Neural progenitor cell (in vitro differentiated cells): ENCODE data around the gene PPARGC1A. TPM values are rescaled to one million over a fixed set of nuclear protein-coding genes. Genes with fewer than 3 reads are reported as not detected.

Experiments
- DNase-seq: peaks from one replicate; pipeline ENCODE4 v3.0.0-alpha.2; 2016; ENCODE audit warnings: low spot score
- H2AFZ ChIP-seq: fragments of 200-600 bp; sonication (generic); replicated peaks from 2 replicates; pipeline ENCODE4 v1.6.1; 2016; ENCODE audit warnings: antibody characterized with exemption
- H3F3A ChIP-seq: fragments of 200-600 bp; sonication (generic); 2 replicates; pipeline ENCODE4 v1.6.1; 2016; ENCODE audit warnings: antibody characterized with exemption, low read depth
- H3K27ac ChIP-seq: fragments of 200-600 bp; sonication (generic); 2 replicates; pipeline ENCODE4 v1.5.1; 2016; ENCODE audit warnings: mild to moderate bottlenecking
- H3K27me3 ChIP-seq: fragments of 200-600 bp; sonication (generic); 2 replicates; pipeline ENCODE4 v1.6.1; 2016; ENCODE audit warnings: mild to moderate bottlenecking, moderate library complexity
- H3K36me3 ChIP-seq: fragments of 200-600 bp; sonication (generic); 2 replicates; pipeline ENCODE4 v1.5.1; 2016
- H3K4me1 ChIP-seq: fragments of 200-600 bp; sonication (generic); 2 replicates; pipeline ENCODE4 v1.6.1; 2016; ENCODE audit warnings: mixed run types
- H3K4me2 ChIP-seq: fragments of 200-600 bp; sonication (generic); 2 replicates; pipeline ENCODE4 v1.6.1; 2016
- H3K4me3 ChIP-seq: fragments of 200-600 bp; sonication (generic); 2 replicates; pipeline ENCODE4 v1.5.1; 2016
- H3K79me2 ChIP-seq: fragments of 200-600 bp; sonication (generic); 2 replicates; pipeline ENCODE4 v1.6.1; 2016; ENCODE audit warnings: low read depth
- H3K9ac ChIP-seq: fragments of 200-600 bp; sonication (generic); 2 replicates; pipeline ENCODE4 v1.6.1; 2016
- H3K9me3 ChIP-seq: fragments of 200-600 bp; sonication (generic); 2 replicates; pipeline ENCODE4 v1.5.1; 2016; ENCODE audit warnings: low read depth
- H4K20me1 ChIP-seq: fragments of 200-600 bp; sonication (generic); 2 replicates; pipeline ENCODE4 v1.6.1; 2016; ENCODE audit warnings: low read depth
- H3K27ac Mint-ChIP-seq: 3 replicates; pipeline ENCODE4 v1.8.0; 2021; ENCODE audit warnings: mixed read lengths
- H3K27me3 Mint-ChIP-seq: 2 replicates; pipeline ENCODE4 v1.8.0; 2022; ENCODE audit warnings: low read depth, mild to moderate bottlenecking, inconsistent platforms, moderate library complexity, mixed read lengths; ENCODE audit not compliant: insufficient read depth
- H3K36me3 Mint-ChIP-seq: 3 replicates; pipeline ENCODE4 v1.8.0; 2021; ENCODE audit warnings: mixed read lengths
- H3K4me1 Mint-ChIP-seq: 3 replicates; pipeline ENCODE4 v1.8.0; 2021; ENCODE audit warnings: mixed read lengths
- H3K4me3 Mint-ChIP-seq: 3 replicates; pipeline ENCODE4 v1.8.0; 2021; ENCODE audit warnings: mild to moderate bottlenecking, moderate library complexity, mixed read lengths
- H3K9me3 Mint-ChIP-seq: 3 replicates; pipeline ENCODE4 v1.8.0; 2020; ENCODE audit warnings: mixed read lengths
- CTCF ChIP-seq: fragments of 200-600 bp; sonication (generic); IDR thresholded peaks from 2 replicates; pipeline ENCODE4 v1.5.1; 2017; ENCODE audit warnings: antibody characterized with exemption, mild to moderate bottlenecking
- EZH2 ChIP-seq: fragments of 200-600 bp; sonication (generic); IDR thresholded peaks from 2 replicates; pipeline ENCODE4 v1.6.1; 2017; ENCODE audit warnings: antibody characterized with exemption, mild to moderate bottlenecking, moderate library complexity
- EZH2phosphoT487 ChIP-seq: fragments of 200-600 bp; sonication (generic); IDR thresholded peaks from 2 replicates; pipeline ENCODE4 v1.6.1; 2017; ENCODE audit warnings: antibody characterized with exemption
- total RNA-seq: library from RNA; depleted of rRNA; stranded (reverse); fragments of >200 nt; gene quantifications from 2 replicates; pipeline ENCODE4 v1.2.3, GENCODE V29; 2015; ENCODE audit warnings: low replicate concordance

Gene PPARGC1A
- total RNA-seq, 1 donor from 2014 or later = 6.6 TPM

- Histone ChIP-seq H2AFZ (no peak overlapping the region), H3K36me3 (no peaks in the 10 kb centered on the region), H3K27ac (no peak overlapping the region), H3K4me3 (no peak overlapping the region), H4K20me1 (no peaks in the 10 kb centered on the region), H3K79me2 (no peaks in the 10 kb centered on the region), H3K9ac (no peak overlapping the region), H3K4me1 (peaks cover 11% of the 10 kb centered on the region), H3K4me2 (no peak overlapping the region), H3K27me3 (no peaks in the 10 kb centered on the region), H3K9me3 (no peaks in the 10 kb centered on the region), H3F3A (peaks cover 15% of the 10 kb centered on the region)
- Mint-ChIP-seq H3K4me3 (no peak overlapping the region), H3K9me3 (no peaks in the 10 kb centered on the region), H3K4me1 (peaks cover 18% of the 10 kb centered on the region), H3K27ac (no peak overlapping the region), H3K36me3 (peaks cover 2% of the 10 kb centered on the region), H3K27me3 (no peaks in the 10 kb centered on the region)
- TF ChIP-seq EZH2phosphoT487 (no peak), CTCF (no peak), EZH2 (no peak)
- DNase-seq = no peak
These were observed 45.1 kb upstream of the PPARGC1A start for GRCh38 chr4:23934915-23935314.

DNA sequence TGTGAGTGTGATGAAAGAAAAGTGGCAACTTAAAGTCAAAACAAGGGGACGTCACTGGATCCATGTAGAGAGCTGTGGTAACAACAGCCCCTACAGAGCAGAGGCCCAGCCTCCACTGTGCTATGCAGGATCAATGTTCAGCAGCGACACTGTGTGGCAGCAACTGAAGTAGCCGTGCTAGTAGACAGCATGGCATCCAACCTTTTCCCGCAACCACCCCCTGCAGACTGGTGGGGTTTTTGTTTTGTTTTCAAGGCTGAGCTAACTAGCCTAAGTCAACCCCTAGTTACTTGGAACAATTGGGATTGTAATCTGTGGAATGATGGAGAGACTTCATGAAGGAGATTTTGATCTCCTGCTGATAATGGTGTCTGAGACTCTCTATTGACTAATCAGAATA is 44.4 kb upstream of the PPARGC1A start:
- peaks cover 2% of the 10 kb centered on the region for H3K36me3 Mint-ChIP-seq

GRCh38 chr4:23932901-23933308 is 43.1 kb upstream of the PPARGC1A start:
- Mint-ChIP-seq H3K36me3 (peaks cover 2% of the 10 kb centered on the region), H3K4me3 (no peak overlapping the region), H3K27me3 (no peaks in the 10 kb centered on the region), H3K27ac (no peak overlapping the region), H3K9me3 (no peaks in the 10 kb centered on the region), H3K4me1 (peaks cover 18% of the 10 kb centered on the region)
- no peaks in the 10 kb centered on the region for H3K9me3 ChIP-seq
- peaks cover 11% of the 10 kb centered on the region for H3K4me1 ChIP-seq
- H3K4me2 ChIP-seq = no peak overlapping the region
- H3K27ac ChIP-seq = no peak overlapping the region
- H3F3A ChIP-seq = peaks cover 15% of the 10 kb centered on the region
- H3K36me3 ChIP-seq = no peaks in the 10 kb centered on the region
- no peaks in the 10 kb centered on the region for H3K27me3 ChIP-seq
- peak overlapping the region; percentile 28 for H2AFZ ChIP-seq
- no peaks in the 10 kb centered on the region for H3K79me2 ChIP-seq
- no peaks in the 10 kb centered on the region for H4K20me1 ChIP-seq
- H3K9ac ChIP-seq = no peak overlapping the region
- H3K4me3 ChIP-seq = no peak overlapping the region
- DNase-seq = peak; percentile 36
- TF ChIP-seq CTCF (peak; percentile 51), EZH2phosphoT487 (no peak), EZH2 (no peak)

More for the DNA sequence above, 44.4 kb upstream of the PPARGC1A start:
- H2AFZ ChIP-seq = no peak overlapping the region
- H3K27me3 ChIP-seq = no peaks in the 10 kb centered on the region
- no peak overlapping the region for H3K4me2 ChIP-seq
- no peak overlapping the region for H3K4me3 Mint-ChIP-seq
- peak; percentile 10 for TF ChIP-seq CTCF
- TF ChIP-seq EZH2phosphoT487 = no peak
- H3K9ac ChIP-seq = no peak overlapping the region
- no peaks in the 10 kb centered on the region for H3K36me3 ChIP-seq
- no peaks in the 10 kb centered on the region for H3K27me3 Mint-ChIP-seq
- no peaks in the 10 kb centered on the region for H3K9me3 Mint-ChIP-seq
- H3K27ac Mint-ChIP-seq = no peak overlapping the region
- DNase-seq = peak; percentile 44
- H3K27ac ChIP-seq = no peak overlapping the region
- H3F3A ChIP-seq = peaks cover 15% of the 10 kb centered on the region
- peaks cover 11% of the 10 kb centered on the region for H3K4me1 ChIP-seq
- H3K4me3 ChIP-seq = no peak overlapping the region
- H3K4me1 Mint-ChIP-seq = peaks cover 18% of the 10 kb centered on the region
- H3K79me2 ChIP-seq = no peaks in the 10 kb centered on the region
- H4K20me1 ChIP-seq = no peaks in the 10 kb centered on the region
- H3K9me3 ChIP-seq = no peaks in the 10 kb centered on the region
